ENCODE results near the gene LRRC7. TPM values are rescaled to one million over a fixed set of nuclear protein-coding genes. Genes with fewer than 3 reads are reported as not detected.

LRRC7 gene
- total and polyA plus RNA-seq, 2 donors (not counting 1 experiment from before 2014, with no cell fraction given): 0.03 TPM; not detected in 1

GRCh38 chr1:69888657-69889056 lies 320.9 kb downstream of the LRRC7 start:
- no peak overlapping the region for H3K4me3 ChIP-seq (replicated peaks in 1 of 4; ENCODE audit: control extremely low read depth in 1 of 4, insufficient read depth in 1 of 4, low read depth in 3 of 4, low read length in 4 of 4)
- H3K9me3 ChIP-seq (ENCODE audit: control insufficient read depth, insufficient read depth, low read depth, low read length): no peaks in the 10 kb centered on the region
- H3K9ac ChIP-seq (ENCODE audit: insufficient read depth, low read length): no peak overlapping the region
- TF ChIP-seq EZH2 (IDR thresholded peaks at IDR 0.05; ENCODE audit: low read length, missing control alignments): no peak
- no peak for TF ChIP-seq CTCF (conservative IDR thresholded peaks at IDR 0.05 in 1 of 2, IDR thresholded peaks at IDR 0.05 in 1 of 2; ENCODE audit: low read depth in 1 of 2, low read length in 2 of 2)
- no peak overlapping the region for H2AFZ ChIP-seq (ENCODE audit: low read length)
- DNase-seq (ENCODE audit: low read depth in 2 of 2): no peak
- H3K79me2 ChIP-seq (ENCODE audit: control insufficient read depth, insufficient read depth, low read length): no peaks in the 10 kb centered on the region
- H3K4me2 ChIP-seq (ENCODE audit: extremely low read depth, insufficient read depth, low read length): no peak overlapping the region
- H3K4me1 ChIP-seq (ENCODE audit: control insufficient read depth, extremely low read depth, insufficient read depth, low read length): no peaks in the 10 kb centered on the region
- H3K27me3 ChIP-seq (ENCODE audit: control insufficient read depth, insufficient read depth, low read length): no peaks in the 10 kb centered on the region
- H3K27ac ChIP-seq (ENCODE audit: insufficient read depth, low read length): no peak overlapping the region
- no peaks in the 10 kb centered on the region for H4K20me1 ChIP-seq (ENCODE audit: control insufficient read depth, extremely low read depth, insufficient read depth, low read length)
- no peaks in the 10 kb centered on the region for H3K36me3 ChIP-seq (ENCODE audit: control insufficient read depth, insufficient read depth, low read length)

GRCh38 chr1:69898403-69898947 lies 330.8 kb downstream of the LRRC7 start:
- no peak for DNase-seq (ENCODE audit: low read depth in 2 of 2)
- Histone ChIP-seq H3K9ac (ENCODE audit: insufficient read depth, low read length) (no peak overlapping the region), H3K27ac (ENCODE audit: insufficient read depth, low read length) (no peak overlapping the region), H2AFZ (ENCODE audit: low read length) (no peak overlapping the region), H3K4me1 (ENCODE audit: control insufficient read depth, extremely low read depth, insufficient read depth, low read length) (no peaks in the 10 kb centered on the region), H3K9me3 (ENCODE audit: control insufficient read depth, insufficient read depth, low read depth, low read length) (no peaks in the 10 kb centered on the region), H3K4me3 (replicated peaks in 1 of 4; ENCODE audit: control extremely low read depth in 1 of 4, insufficient read depth in 1 of 4, low read depth in 3 of 4, low read length in 4 of 4) (no peak overlapping the region), H3K79me2 (ENCODE audit: control insufficient read depth, insufficient read depth, low read length) (no peaks in the 10 kb centered on the region), H3K27me3 (ENCODE audit: control insufficient read depth, insufficient read depth, low read length) (no peaks in the 10 kb centered on the region), H4K20me1 (ENCODE audit: control insufficient read depth, extremely low read depth, insufficient read depth, low read length) (no peaks in the 10 kb centered on the region), H3K36me3 (ENCODE audit: control insufficient read depth, insufficient read depth, low read length) (no peaks in the 10 kb centered on the region), H3K4me2 (ENCODE audit: extremely low read depth, insufficient read depth, low read length) (no peak overlapping the region)
- no peak for TF ChIP-seq EZH2 (IDR thresholded peaks at IDR 0.05; ENCODE audit: low read length, missing control alignments)
- no peak for TF ChIP-seq CTCF (conservative IDR thresholded peaks at IDR 0.05 in 1 of 2, IDR thresholded peaks at IDR 0.05 in 1 of 2; ENCODE audit: low read depth in 1 of 2, low read length in 2 of 2)

GRCh38 chr1:69911301-69911801 lies 343.6 kb downstream of the LRRC7 start:
- peak; percentile 54 to 86 for DNase-seq (ENCODE audit: low read depth in 2 of 2)
- Histone ChIP-seq H3K27me3 (ENCODE audit: control insufficient read depth, insufficient read depth, low read length) (no peaks in the 10 kb centered on the region), H3K9ac (ENCODE audit: insufficient read depth, low read length) (no peak overlapping the region), H3K27ac (ENCODE audit: insufficient read depth, low read length) (no peak overlapping the region), H3K36me3 (ENCODE audit: control insufficient read depth, insufficient read depth, low read length) (no peaks in the 10 kb centered on the region), H3K4me2 (ENCODE audit: extremely low read depth, insufficient read depth, low read length) (no peak overlapping the region), H4K20me1 (ENCODE audit: control insufficient read depth, extremely low read depth, insufficient read depth, low read length) (no peaks in the 10 kb centered on the region), H2AFZ (ENCODE audit: low read length) (no peak overlapping the region), H3K4me1 (ENCODE audit: control insufficient read depth, extremely low read depth, insufficient read depth, low read length) (peaks cover 6% of the 10 kb centered on the region), H3K9me3 (ENCODE audit: control insufficient read depth, insufficient read depth, low read depth, low read length) (no peaks in the 10 kb centered on the region), H3K79me2 (ENCODE audit: control insufficient read depth, insufficient read depth, low read length) (no peaks in the 10 kb centered on the region), H3K4me3 (replicated peaks in 1 of 4; ENCODE audit: control extremely low read depth in 1 of 4, insufficient read depth in 1 of 4, low read depth in 3 of 4, low read length in 4 of 4) (no peak overlapping the region)
- no peak for TF ChIP-seq EZH2 (IDR thresholded peaks at IDR 0.05; ENCODE audit: low read length, missing control alignments)
- no peak for TF ChIP-seq CTCF (conservative IDR thresholded peaks at IDR 0.05 in 1 of 2, IDR thresholded peaks at IDR 0.05 in 1 of 2; ENCODE audit: low read depth in 1 of 2, low read length in 2 of 2)

Measured in fibroblast of lung (primary cell).